Adipocyte (in vitro differentiated cells): ENCODE data around the gene LTA.

Source experiments
- DNase-seq: peaks from one replicate; pipeline ENCODE4 v3.0.0-alpha.2; 2015; ENCODE audit warnings: low read depth
- H3K27me3 ChIP-seq: replicated peaks from 2 replicates; pipeline ENCODE4 v1.7.0; 2013; ENCODE audit warnings: mild to moderate bottlenecking, low read length, moderate library complexity; ENCODE audit not compliant: control insufficient read depth, insufficient read depth
- H3K36me3 ChIP-seq: 2 replicates; pipeline ENCODE4 v1.7.0; 2013; ENCODE audit warnings: low read length, mild to moderate bottlenecking, moderate library complexity; ENCODE audit not compliant: control insufficient read depth, insufficient read depth, severe bottlenecking
- H3K4me1 ChIP-seq: 2 replicates; pipeline ENCODE4 v1.7.0; 2013; ENCODE audit warnings: mild to moderate bottlenecking, low read length, moderate library complexity; ENCODE audit not compliant: control insufficient read depth, insufficient read depth
- H3K4me3 ChIP-seq: 2 replicates; pipeline ENCODE4 v1.7.0; 2013; ENCODE audit warnings: mild to moderate bottlenecking, low read length, moderate library complexity
- H3K9ac ChIP-seq: 2 replicates; pipeline ENCODE4 v1.7.0; 2013; ENCODE audit warnings: mild to moderate bottlenecking, low read length, moderate library complexity
- H3K9me3 ChIP-seq: 2 replicates; pipeline ENCODE4 v1.7.0; 2013; ENCODE audit warnings: mild to moderate bottlenecking, low read length, moderate library complexity; ENCODE audit not compliant: control insufficient read depth

Gene LTA

GRCh38 chr6:31621991-31622390 lies 49.9 kb downstream of the LTA start:
- Histone ChIP-seq H3K9ac (peak overlapping the region; percentile 99), H3K27me3 (no peaks in the 10 kb centered on the region), H3K4me1 (peaks cover 18% of the 10 kb centered on the region), H3K9me3 (no peaks in the 10 kb centered on the region), H3K4me3 (peak overlapping the region; percentile 98), H3K36me3 (peaks cover 44% of the 10 kb centered on the region)
- peak; percentile 39 for DNase-seq

GRCh38 chr6:31622684-31623091 lies 50.6 kb downstream of the LTA start:
- peaks cover 51% of the 10 kb centered on the region for H3K36me3 ChIP-seq
- no peaks in the 10 kb centered on the region for H3K9me3 ChIP-seq
- H3K4me1 ChIP-seq = peaks cover 18% of the 10 kb centered on the region
- no peak for DNase-seq
- H3K4me3 ChIP-seq = peak overlapping the region; percentile 98
- H3K9ac ChIP-seq = peak overlapping the region; percentile 99
- no peaks in the 10 kb centered on the region for H3K27me3 ChIP-seq
